ENCODE results near the gene ADIPOR2.

DNA sequence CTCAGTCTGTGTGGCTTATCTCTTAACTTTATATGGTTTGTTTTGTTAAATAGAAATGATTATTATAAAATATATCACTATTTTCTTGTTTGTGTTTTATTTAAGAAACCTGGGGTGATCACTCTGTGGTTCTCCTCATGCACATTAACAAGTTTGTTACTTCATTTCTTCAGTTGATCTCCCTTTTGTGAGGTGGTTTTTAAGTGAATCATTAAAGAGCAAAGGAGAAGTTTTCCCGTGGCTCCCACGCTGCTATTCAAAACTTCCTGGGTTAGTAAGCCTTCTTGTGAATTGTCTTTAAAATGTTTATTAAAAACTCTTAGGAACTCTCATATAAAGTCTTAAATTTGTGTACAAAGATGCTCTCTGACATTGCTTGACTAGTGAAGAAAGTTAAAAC, 11.8 kb downstream of the ADIPOR2 start:
- TF ChIP-seq, protein P1, sequence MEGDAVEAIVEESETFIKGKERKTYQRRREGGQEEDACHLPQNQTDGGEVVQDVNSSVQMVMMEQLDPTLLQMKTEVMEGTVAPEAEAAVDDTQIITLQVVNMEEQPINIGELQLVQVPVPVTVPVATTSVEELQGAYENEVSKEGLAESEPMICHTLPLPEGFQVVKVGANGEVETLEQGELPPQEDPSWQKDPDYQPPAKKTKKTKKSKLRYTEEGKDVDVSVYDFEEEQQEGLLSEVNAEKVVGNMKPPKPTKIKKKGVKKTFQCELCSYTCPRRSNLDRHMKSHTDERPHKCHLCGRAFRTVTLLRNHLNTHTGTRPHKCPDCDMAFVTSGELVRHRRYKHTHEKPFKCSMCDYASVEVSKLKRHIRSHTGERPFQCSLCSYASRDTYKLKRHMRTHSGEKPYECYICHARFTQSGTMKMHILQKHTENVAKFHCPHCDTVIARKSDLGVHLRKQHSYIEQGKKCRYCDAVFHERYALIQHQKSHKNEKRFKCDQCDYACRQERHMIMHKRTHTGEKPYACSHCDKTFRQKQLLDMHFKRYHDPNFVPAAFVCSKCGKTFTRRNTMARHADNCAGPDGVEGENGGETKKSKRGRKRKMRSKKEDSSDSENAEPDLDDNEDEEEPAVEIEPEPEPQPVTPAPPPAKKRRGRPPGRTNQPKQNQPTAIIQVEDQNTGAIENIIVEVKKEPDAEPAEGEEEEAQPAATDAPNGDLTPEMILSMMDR (IDR thresholded peaks at IDR 0.05): no peak
- no peak for TF ChIP-seq POLR2A (IDR thresholded peaks at IDR 0.05)
